Mesenchymal stem cell (in vitro differentiated cells and primary cell): ENCODE data around the gene CDA.
A peak's percentile ranks its signal among the peaks of the same experiment; 100 is the strongest.

ENCODE experiments used
- DNase-seq: peaks from one replicate; pipeline ENCODE4 v3.0.0-alpha.2; 2013
- H2AFZ ChIP-seq: one replicate; pipeline ENCODE4 v1.6.1; 2013; ENCODE audit warnings: low read depth, mild to moderate bottlenecking, control low read depth, inconsistent platforms, low read length, moderate library complexity
- H2AK5ac ChIP-seq: 2 replicates; pipeline ENCODE4 v1.6.1; 2013; ENCODE audit warnings: low read length, moderate library complexity, mild to moderate bottlenecking, inconsistent platforms; ENCODE audit not compliant: severe bottlenecking
- H2BK120ac ChIP-seq: one replicate; pipeline ENCODE4 v1.6.1; 2013; ENCODE audit warnings: low read depth, mild to moderate bottlenecking, inconsistent platforms, low read length, moderate library complexity
- H2BK12ac ChIP-seq, 2 experiments: one replicate each; pipeline ENCODE4 v1.6.1; 2013; ENCODE audit warnings: inconsistent platforms in 2 of 2, low read length in 2 of 2, mild to moderate bottlenecking in 2 of 2, moderate library complexity in 2 of 2, control low read depth in 1 of 2
- H2BK15ac ChIP-seq: one replicate; pipeline ENCODE4 v1.6.1; 2013; ENCODE audit warnings: mild to moderate bottlenecking, low read depth, inconsistent platforms; ENCODE audit not compliant: poor library complexity, severe bottlenecking
- H2BK5ac ChIP-seq: 2 replicates; pipeline ENCODE4 v1.6.1; 2013; ENCODE audit warnings: low read depth, mild to moderate bottlenecking, low read length, control low read depth, inconsistent platforms; ENCODE audit not compliant: poor library complexity, severe bottlenecking
- H3K14ac ChIP-seq, 2 experiments: one replicate each; pipeline ENCODE4 v1.6.1; 2013; ENCODE audit warnings: inconsistent platforms in 2 of 2, low read length in 2 of 2, control low read depth in 1 of 2, mild to moderate bottlenecking in 1 of 2, moderate library complexity in 1 of 2
- H3K18ac ChIP-seq, 2 experiments: one replicate each; pipeline ENCODE4 v1.6.1; 2013; ENCODE audit warnings: inconsistent platforms in 2 of 2, low read length in 2 of 2, control low read depth in 1 of 2, low read depth in 1 of 2, mild to moderate bottlenecking in 1 of 2
- H3K23ac ChIP-seq, 2 experiments: one replicate each; pipeline ENCODE4 v1.6.1; 2013; ENCODE audit warnings: inconsistent platforms in 2 of 2, low read length in 2 of 2, mild to moderate bottlenecking in 2 of 2, moderate library complexity in 2 of 2, control low read depth in 1 of 2
- H3K27ac ChIP-seq: 2 replicates; pipeline ENCODE4 v1.5.1; 2013; ENCODE audit warnings: mild to moderate bottlenecking, moderate library complexity, low read length, control low read depth, inconsistent platforms; ENCODE audit not compliant: poor library complexity, severe bottlenecking
- H3K27me3 ChIP-seq, 2 experiments: 2 replicates each; pipeline versions ENCODE4 v1.6.1 to v1.7.0; 2013; ENCODE audit warnings: low read length in 2 of 2, mild to moderate bottlenecking in 2 of 2, moderate library complexity in 2 of 2, control low read depth in 1 of 2, inconsistent platforms in 1 of 2; ENCODE audit not compliant: control insufficient read depth in 1 of 2, insufficient read depth in 1 of 2
- H3K36me3 ChIP-seq, 2 experiments: 2 replicates each; pipeline versions ENCODE4 v1.6.1 to v1.7.0; 2013; ENCODE audit warnings: low read length in 2 of 2, control low read depth in 1 of 2, inconsistent platforms in 1 of 2, low read depth in 1 of 2, mild to moderate bottlenecking in 1 of 2; ENCODE audit not compliant: insufficient read depth in 2 of 2, control insufficient read depth in 1 of 2
- H3K4ac ChIP-seq, 2 experiments: one replicate each; pipeline ENCODE4 v1.6.1; 2013; ENCODE audit warnings: inconsistent platforms in 2 of 2, low read length in 2 of 2, mild to moderate bottlenecking in 2 of 2, moderate library complexity in 2 of 2, control low read depth in 1 of 2, low read depth in 1 of 2
- H3K4me1 ChIP-seq: 2 replicates; pipeline ENCODE4 v1.6.1; 2013; ENCODE audit warnings: low read depth, low read length, control low read depth; ENCODE audit not compliant: control insufficient read depth, insufficient read depth
- H3K4me2 ChIP-seq: 2 replicates; pipeline ENCODE4 v1.6.1; 2013; ENCODE audit warnings: low read length, mild to moderate bottlenecking, inconsistent platforms; ENCODE audit not compliant: poor library complexity, severe bottlenecking
- H3K4me3 ChIP-seq, 2 experiments: 2 replicates each; pipeline versions ENCODE4 v1.5.1 to v1.7.0; 2013; ENCODE audit warnings: low read length in 2 of 2, mild to moderate bottlenecking in 2 of 2, control low read depth in 1 of 2, low read depth in 1 of 2; ENCODE audit not compliant: insufficient read depth in 1 of 2
- H3K79me1 ChIP-seq: replicated peaks from 2 replicates; pipeline ENCODE4 v1.6.1; 2013; ENCODE audit warnings: mild to moderate bottlenecking, control low read depth, low read length, inconsistent platforms; ENCODE audit not compliant: poor library complexity, severe bottlenecking
- H3K9ac ChIP-seq: 2 replicates; pipeline ENCODE4 v1.7.0; 2013; ENCODE audit warnings: mild to moderate bottlenecking, low read length, moderate library complexity
- H3K9me3 ChIP-seq: 2 replicates; pipeline ENCODE4 v1.7.0; 2013; ENCODE audit warnings: mild to moderate bottlenecking, low read length; ENCODE audit not compliant: control insufficient read depth
- H4K8ac ChIP-seq: one replicate; pipeline ENCODE4 v1.6.1; 2013; ENCODE audit warnings: inconsistent platforms, mild to moderate bottlenecking, low read length, moderate library complexity
- H4K91ac ChIP-seq: one replicate; pipeline ENCODE4 v1.6.1; 2013; ENCODE audit warnings: mild to moderate bottlenecking, low read length, inconsistent platforms
- WGBS: methylation state at CpG from one replicate; pipeline ENCODE4 v1.1.7; 2013; ENCODE audit warnings: mixed read lengths; 5-methylcytosine and 5-hydroxymethylcytosine counted together

Gene CDA

GRCh38 chr1:20652300-20652699 is 63.4 kb downstream of the CDA start:
- no peak overlapping the region for H3K27ac ChIP-seq
- no peak overlapping the region for H2BK5ac ChIP-seq
- no peak overlapping the region for H3K18ac ChIP-seq
- H2BK12ac ChIP-seq = no peak overlapping the region
- H3K9me3 ChIP-seq = no peaks in the 10 kb centered on the region
- H3K4me3 ChIP-seq = no peak overlapping the region
- H2AK5ac ChIP-seq = no peak overlapping the region
- H2AFZ ChIP-seq = no peak overlapping the region
- no peak overlapping the region for H3K4ac ChIP-seq
- peaks cover 2% of the 10 kb centered on the region for H3K4me1 ChIP-seq
- no peak overlapping the region for H3K9ac ChIP-seq
- no peak overlapping the region for H3K14ac ChIP-seq
- no peak overlapping the region for H4K8ac ChIP-seq
- DNase-seq = no peak
- WGBS = 96% methylated on average over 15 of the region's 15 CpGs
- H3K4me2 ChIP-seq = no peak overlapping the region
- no peaks in the 10 kb centered on the region for H3K27me3 ChIP-seq
- H3K79me1 ChIP-seq = peaks cover 20% of the 10 kb centered on the region
- H3K36me3 ChIP-seq = peaks cover 85 to 95% of the 10 kb centered on the region in 2 experiments
- H3K23ac ChIP-seq = no peak overlapping the region
- no peak overlapping the region for H2BK15ac ChIP-seq
- no peak overlapping the region for H2BK120ac ChIP-seq
- no peak overlapping the region for H4K91ac ChIP-seq

GRCh38 chr1:20654104-20654690 is 65.3 kb downstream of the CDA start:
- Histone ChIP-seq H3K27me3 (no peaks in the 10 kb centered on the region), H2BK120ac (no peak overlapping the region), H3K9ac (no peak overlapping the region), H4K91ac (no peak overlapping the region), H2BK15ac (no peak overlapping the region), H2AFZ (no peak overlapping the region), H3K23ac (no peak overlapping the region), H3K36me3 (peaks cover 80 to 95% of the 10 kb centered on the region in 2 experiments), H3K9me3 (no peaks in the 10 kb centered on the region), H3K4me2 (no peak overlapping the region), H2BK12ac (no peak overlapping the region), H3K4me1 (peaks cover 2% of the 10 kb centered on the region), H3K4me3 (no peak overlapping the region), H3K79me1 (peaks cover 24% of the 10 kb centered on the region), H4K8ac (peak overlapping the region; percentile 4), H2BK5ac (no peak overlapping the region), H3K18ac (no peak overlapping the region), H2AK5ac (no peak overlapping the region), H3K14ac (no peak overlapping the region), H3K4ac (no peak overlapping the region), H3K27ac (no peak overlapping the region)
- DNase-seq = no peak
- WGBS = 90% methylated on average over 20 of the region's 20 CpGs

GRCh38 chr1:20657024-20657423 is 68.1 kb downstream of the CDA start:
- H2BK12ac ChIP-seq = no peak overlapping the region

DNA sequence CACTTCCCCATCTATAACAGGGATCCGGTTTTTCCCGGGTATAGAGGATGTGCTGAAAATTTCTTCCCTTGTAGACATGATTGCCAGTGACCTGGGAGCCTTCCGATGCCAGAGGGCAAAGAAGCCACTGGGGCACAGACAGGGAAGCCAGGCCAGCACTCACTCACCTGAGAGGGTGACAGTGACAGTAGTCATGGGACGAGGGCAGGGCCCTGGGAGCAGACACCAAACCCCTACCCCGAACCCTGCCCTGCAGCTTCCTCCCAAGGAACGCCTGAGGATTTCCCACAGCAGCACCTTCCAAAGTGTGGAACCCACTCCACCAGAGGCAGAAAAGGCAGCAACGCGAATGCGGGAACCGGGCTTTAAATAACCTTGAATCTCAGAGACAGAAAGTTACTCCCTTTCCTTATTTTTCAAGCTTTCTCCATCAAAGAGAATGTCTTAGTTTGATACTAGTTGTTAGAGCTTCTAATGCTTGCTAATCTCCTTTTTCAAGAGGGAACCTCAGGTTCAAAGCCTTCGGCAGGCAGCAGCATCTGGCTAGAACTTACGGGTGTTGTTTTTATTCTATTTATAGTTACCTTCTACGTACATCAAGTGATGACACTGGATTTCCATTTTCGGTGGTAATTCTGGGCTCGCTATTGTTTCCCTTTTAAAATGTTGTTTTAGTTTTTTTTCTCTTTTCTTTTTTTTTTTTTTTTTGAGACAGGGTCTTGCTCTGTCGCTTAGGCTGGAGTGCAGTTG is 69.4 kb downstream of the CDA start:
- Histone ChIP-seq H2BK12ac (no peak overlapping the region), H3K9me3 (no peaks in the 10 kb centered on the region)

More at GRCh38 chr1:20657024-20657423, 68.1 kb downstream of the CDA start:
- H3K9me3 ChIP-seq = no peaks in the 10 kb centered on the region
- no peaks in the 10 kb centered on the region for H3K27me3 ChIP-seq
- peak overlapping the region; percentile 10 for H3K9ac ChIP-seq
- WGBS = 98% methylated on average over 12 of the region's 12 CpGs
- H2BK120ac ChIP-seq = no peak overlapping the region
- H3K18ac ChIP-seq = no peak overlapping the region
- no peak overlapping the region for H2AK5ac ChIP-seq
- H2BK15ac ChIP-seq = no peak overlapping the region
- DNase-seq = no peak
- no peak overlapping the region for H3K4ac ChIP-seq
- H2AFZ ChIP-seq = no peak overlapping the region
- H4K8ac ChIP-seq = no peak overlapping the region
- peaks cover 61 to 74% of the 10 kb centered on the region in 2 experiments for H3K36me3 ChIP-seq
- H2BK5ac ChIP-seq = no peak overlapping the region
- H4K91ac ChIP-seq = no peak overlapping the region
- no peak overlapping the region for H3K27ac ChIP-seq
- H3K14ac ChIP-seq = no peak overlapping the region
- peaks cover 28% of the 10 kb centered on the region for H3K79me1 ChIP-seq
- peaks cover 4% of the 10 kb centered on the region for H3K4me1 ChIP-seq
- no peak overlapping the region for H3K23ac ChIP-seq
- no peak overlapping the region for H3K4me2 ChIP-seq
- no peak overlapping the region for H3K4me3 ChIP-seq

More for the DNA sequence above, 69.4 kb downstream of the CDA start:
- no peak overlapping the region for H4K8ac ChIP-seq
- 97% methylated on average over 8 of the region's 16 CpGs for WGBS
- no peak for DNase-seq
- no peak overlapping the region for H3K18ac ChIP-seq
- peaks cover 47 to 61% of the 10 kb centered on the region in 2 experiments for H3K36me3 ChIP-seq
- peaks cover 26% of the 10 kb centered on the region for H3K79me1 ChIP-seq
- H3K14ac ChIP-seq = no peak overlapping the region
- no peak overlapping the region for H3K4me2 ChIP-seq
- H3K4me1 ChIP-seq = peaks cover 10% of the 10 kb centered on the region
- H2AFZ ChIP-seq = no peak overlapping the region
- no peak overlapping the region for H4K91ac ChIP-seq
- no peaks in the 10 kb centered on the region for H3K27me3 ChIP-seq
- no peak overlapping the region for H3K27ac ChIP-seq
- H3K9ac ChIP-seq = peak overlapping the region; percentile 21
- no peak overlapping the region for H3K4ac ChIP-seq
- H3K23ac ChIP-seq = no peak overlapping the region
- H2AK5ac ChIP-seq = no peak overlapping the region
- no peak overlapping the region for H2BK120ac ChIP-seq
- H2BK15ac ChIP-seq = no peak overlapping the region
- H3K4me3 ChIP-seq = no peak overlapping the region
- no peak overlapping the region for H2BK5ac ChIP-seq
